ENCODE measurements around the gene JKAMP.

JKAMP gene

DNA sequence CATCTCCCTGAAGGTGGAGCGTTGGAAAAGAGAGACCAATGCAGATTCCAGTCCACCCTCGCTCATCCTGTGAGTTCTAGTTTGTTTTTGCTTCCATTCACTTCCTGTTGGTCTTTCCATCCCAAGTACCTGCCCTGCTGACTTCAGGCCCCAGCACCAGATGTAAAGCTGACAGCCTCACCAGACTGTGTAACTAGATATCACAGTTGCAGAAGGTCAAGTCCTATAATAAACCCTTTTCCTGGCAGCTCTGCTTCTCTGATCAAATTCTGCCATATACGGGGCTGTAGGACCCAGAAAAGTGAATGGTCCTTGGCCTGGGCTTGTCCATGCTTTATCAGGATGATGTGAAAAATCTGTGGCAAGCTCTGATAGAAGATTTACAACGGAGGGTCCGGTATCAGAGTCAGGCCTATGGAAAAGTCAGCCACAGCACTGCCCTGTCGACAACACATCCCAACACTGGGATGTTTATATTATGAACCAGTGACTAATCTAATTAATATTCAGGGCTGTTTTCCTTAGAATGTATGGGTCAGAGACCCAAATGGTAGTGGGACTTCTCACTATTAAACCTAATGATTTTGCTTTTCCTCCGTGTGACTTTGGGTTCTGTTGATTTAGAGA lies 50.2 kb downstream of the JKAMP start:
- H3K4me3 ChIP-seq = no peak overlapping the region
- H3K9me3 ChIP-seq = no peaks in the 10 kb centered on the region
- no peaks in the 10 kb centered on the region for H3K4me1 ChIP-seq
- no peaks in the 10 kb centered on the region for H3K36me3 ChIP-seq (replicated peaks)
- H3K27me3 ChIP-seq (ENCODE audit: low read depth) = peaks cover 5% of the 10 kb centered on the region; the same call in 1 of the 2 replicates
- DNase-seq (ENCODE audit: low spot score in 2 of 2) = no peak
- in situ Hi-C loops (cut with MboI; ENCODE audit: low sequenced_read_pairs) = no loop called here

DNA sequence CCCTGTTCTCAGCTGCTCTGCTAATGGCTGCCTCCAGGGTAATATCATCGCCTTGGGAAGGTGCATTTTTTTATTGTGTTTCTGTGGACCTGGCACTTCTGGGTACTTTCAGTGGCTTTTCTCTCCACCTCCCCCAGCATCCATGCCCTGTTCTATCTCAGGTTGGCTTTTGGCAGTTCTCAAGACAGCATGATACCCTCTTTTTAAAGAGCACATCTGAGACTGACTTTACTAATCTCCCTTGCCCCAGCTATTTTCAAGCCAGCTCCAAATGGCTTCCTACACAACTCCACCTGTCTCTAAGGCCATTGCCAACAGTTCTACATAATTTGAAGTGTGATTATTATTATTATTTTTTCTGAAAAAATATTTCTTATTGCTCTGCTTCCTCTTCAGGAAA lies 53.2 kb downstream of the JKAMP start:
- Histone ChIP-seq H3K36me3 (replicated peaks) (no peaks in the 10 kb centered on the region), H3K4me1 (no peaks in the 10 kb centered on the region), H3K27me3 (ENCODE audit: low read depth) (no peaks in the 10 kb centered on the region), H3K9me3 (no peaks in the 10 kb centered on the region), H3K4me3 (no peak overlapping the region)
- in situ Hi-C loops (cut with MboI; ENCODE audit: low sequenced_read_pairs) = no loop called here
- DNase-seq (ENCODE audit: low spot score in 2 of 2) = no peak

DNA sequence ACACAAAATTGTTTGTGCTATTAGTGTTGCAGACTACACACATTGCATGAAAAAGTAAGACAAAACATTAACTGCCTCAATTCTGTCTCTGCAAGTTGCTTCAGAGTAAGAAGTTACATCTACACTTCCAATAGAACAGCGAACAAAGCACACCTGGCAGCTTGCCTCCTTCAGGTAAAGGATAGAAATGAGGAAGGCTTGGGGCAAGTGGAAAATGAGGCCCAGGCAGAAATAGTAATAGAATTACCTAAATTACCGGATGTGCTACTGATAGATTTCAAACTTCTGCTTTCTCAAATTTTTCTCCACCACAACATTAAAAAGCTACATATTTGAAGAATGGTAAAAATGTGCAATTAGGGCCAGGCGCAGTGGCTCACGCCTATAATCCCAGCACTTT lies 54.6 kb downstream of the JKAMP start:
- H3K9me3 ChIP-seq = no peaks in the 10 kb centered on the region
- in situ Hi-C loops (cut with MboI; ENCODE audit: low sequenced_read_pairs) = no loop called here
- no peak for DNase-seq (ENCODE audit: low spot score in 2 of 2)

GRCh38 chr14:59540852-59541251 lies 56.5 kb downstream of the JKAMP start:
- no peak for DNase-seq (ENCODE audit: low spot score in 2 of 2)
- no peaks in the 10 kb centered on the region for H3K9me3 ChIP-seq
- H3K36me3 ChIP-seq (replicated peaks) = no peaks in the 10 kb centered on the region
- in situ Hi-C loops (cut with MboI; ENCODE audit: low sequenced_read_pairs) = no loop called here
- no peaks in the 10 kb centered on the region for H3K27me3 ChIP-seq (ENCODE audit: low read depth)
- no peak overlapping the region for H3K4me3 ChIP-seq
- H3K4me1 ChIP-seq = no peaks in the 10 kb centered on the region

More for the DNA sequence above, 54.6 kb downstream of the JKAMP start:
- no peaks in the 10 kb centered on the region for H3K36me3 ChIP-seq (replicated peaks)
- H3K4me3 ChIP-seq = no peak overlapping the region
- H3K4me1 ChIP-seq = no peaks in the 10 kb centered on the region
- H3K27me3 ChIP-seq (ENCODE audit: low read depth) = no peaks in the 10 kb centered on the region

DNA sequence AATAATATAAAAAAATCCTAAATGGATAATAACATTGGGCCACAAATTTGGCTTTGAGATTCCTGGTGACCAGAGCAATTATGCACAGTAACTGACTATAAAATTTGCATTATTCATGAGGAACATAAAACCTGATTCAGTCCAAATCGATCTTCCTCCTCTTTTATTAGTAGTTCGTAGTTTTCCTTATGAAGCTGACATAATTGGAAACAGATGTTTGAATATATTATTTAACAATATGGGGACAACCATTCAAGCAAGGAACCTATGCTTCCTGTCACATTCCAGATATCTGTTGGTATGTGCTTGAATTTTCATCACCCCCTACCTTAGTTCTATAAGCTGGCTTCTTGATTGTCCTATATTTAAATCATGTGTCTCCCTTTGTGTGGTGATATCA lies 57.4 kb downstream of the JKAMP start:
- Histone ChIP-seq H3K4me1 (no peaks in the 10 kb centered on the region), H3K27me3 (ENCODE audit: low read depth) (no peaks in the 10 kb centered on the region), H3K36me3 (replicated peaks) (no peaks in the 10 kb centered on the region), H3K9me3 (no peaks in the 10 kb centered on the region), H3K4me3 (no peak overlapping the region)
- no peak for DNase-seq (ENCODE audit: low spot score in 2 of 2)
- in situ Hi-C loops (cut with MboI; ENCODE audit: low sequenced_read_pairs) = no loop called here

GRCh38 chr14:59543873-59544272 lies 59.6 kb downstream of the JKAMP start:
- DNase-seq (ENCODE audit: low spot score in 2 of 2) = no peak
- in situ Hi-C loops (cut with MboI; ENCODE audit: low sequenced_read_pairs) = no loop called here
- H3K27me3 ChIP-seq (ENCODE audit: low read depth) = no peaks in the 10 kb centered on the region

DNA sequence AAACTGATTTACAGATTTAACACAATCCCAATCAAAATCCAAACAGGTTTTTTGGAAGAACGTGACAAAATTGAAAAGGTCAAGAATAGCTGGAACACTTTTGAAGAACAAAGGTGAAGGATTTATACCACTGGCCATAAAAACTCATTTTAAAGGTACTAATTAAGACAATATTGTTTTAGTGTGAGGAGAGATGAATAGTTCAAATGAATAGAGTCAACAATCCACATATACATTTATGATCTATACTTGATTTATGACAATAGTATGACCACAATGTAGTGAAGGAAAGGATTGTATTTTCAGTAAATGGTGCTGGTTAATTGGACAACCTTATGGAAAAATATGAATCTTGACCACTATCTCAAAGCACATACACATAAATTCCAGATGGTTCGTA lies 63.0 kb downstream of the JKAMP start:
- in situ Hi-C loops (cut with MboI; ENCODE audit: low sequenced_read_pairs) = no loop called here

More at GRCh38 chr14:59543873-59544272, 59.6 kb downstream of the JKAMP start:
- Histone ChIP-seq H3K9me3 (no peaks in the 10 kb centered on the region), H3K36me3 (replicated peaks) (no peaks in the 10 kb centered on the region), H3K4me1 (no peaks in the 10 kb centered on the region), H3K4me3 (no peak overlapping the region)

More for the DNA sequence above, 63.0 kb downstream of the JKAMP start:
- H3K36me3 ChIP-seq (replicated peaks) = no peaks in the 10 kb centered on the region
- no peak for DNase-seq (ENCODE audit: low spot score in 2 of 2)
- H3K27me3 ChIP-seq (ENCODE audit: low read depth) = no peaks in the 10 kb centered on the region
- no peak overlapping the region for H3K4me3 ChIP-seq
- no peaks in the 10 kb centered on the region for H3K9me3 ChIP-seq
- no peaks in the 10 kb centered on the region for H3K4me1 ChIP-seq
